T47D (cell line): ENCODE measurements around the gene TENM3.

ENCODE experiments used
- DNase-seq, 2 experiments: peaks; one replicate each; pipeline versions ENCODE4 v3.0.0 to v3.0.0-alpha.2; 2011 to 2012; ENCODE audit warnings: low read depth in 1 of 2, low spot score in 1 of 2
- JUND ChIP-seq: IDR thresholded peaks from 2 replicates; pipeline ENCODE4 v1.6.1; 2012; ENCODE audit warnings: low read depth
- in situ Hi-C: cut with HindIII; loops from 2 replicates; pipeline ENCODE4 v1.10.0; 2016; ENCODE audit warnings: low sequenced_read_pairs, low pct_unique_long_range_greater_than_20kb

Gene TENM3

GRCh38 chr4:182818926-182819730 lies 575.9 kb downstream of the TENM3 start:
- no peak for TF ChIP-seq JUND
- in situ Hi-C loops = no loop called here
- no peak for DNase-seq

DNA sequence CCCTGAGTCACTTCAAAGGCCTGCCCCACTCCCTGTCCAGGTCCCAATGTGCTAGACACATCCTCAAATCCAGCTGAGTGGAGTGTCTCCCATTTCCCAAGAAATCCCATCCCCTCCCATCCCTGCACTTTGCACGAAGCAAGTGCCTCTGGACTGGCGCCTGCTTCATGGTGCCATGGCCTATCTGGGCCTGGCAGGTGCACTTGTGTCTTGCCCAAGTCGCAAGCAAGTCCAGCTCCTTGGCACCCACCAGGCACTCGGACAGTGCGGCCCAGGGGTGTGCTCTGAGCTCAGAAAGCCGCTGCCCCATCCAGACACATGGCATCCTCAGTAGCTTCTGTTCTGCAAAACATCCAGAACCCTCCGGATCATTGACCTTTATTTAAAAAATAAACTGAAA lies 576.5 kb downstream of the TENM3 start:
- no peak for DNase-seq
- no peak for TF ChIP-seq JUND
- in situ Hi-C loops = no loop called here

- TF ChIP-seq JUND = no peak
- no peak for DNase-seq
- in situ Hi-C loops = no loop called here
These were observed 579.4 kb downstream of the TENM3 start for GRCh38 chr4:182822554-182822953.

GRCh38 chr4:182823576-182823975 lies 580.4 kb downstream of the TENM3 start:
- in situ Hi-C loops = no loop called here

DNA sequence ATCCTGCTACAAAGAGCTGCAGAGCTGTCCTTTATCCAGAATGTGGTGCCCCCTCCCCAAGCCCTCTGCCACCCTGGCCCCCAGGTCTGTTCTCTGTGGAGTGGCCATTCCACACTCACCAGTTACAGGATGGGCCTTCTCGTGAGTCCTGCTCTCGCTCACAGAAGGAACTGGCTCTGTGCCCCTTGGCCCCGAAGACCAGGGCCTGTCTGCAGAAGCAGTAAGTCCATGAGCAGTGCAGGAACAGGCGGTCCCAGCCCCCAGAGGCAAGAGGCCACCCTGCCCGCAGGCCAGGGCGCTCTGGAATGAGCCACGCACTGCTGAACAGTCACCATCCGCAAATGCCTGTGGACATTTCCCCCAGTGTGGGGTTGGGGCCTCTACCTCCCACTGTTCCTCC lies 581.8 kb downstream of the TENM3 start:
- in situ Hi-C loops = no loop called here
- no peak for TF ChIP-seq JUND
- DNase-seq = no peak

More at GRCh38 chr4:182823576-182823975, 580.4 kb downstream of the TENM3 start:
- DNase-seq = no peak
- TF ChIP-seq JUND = no peak

DNA sequence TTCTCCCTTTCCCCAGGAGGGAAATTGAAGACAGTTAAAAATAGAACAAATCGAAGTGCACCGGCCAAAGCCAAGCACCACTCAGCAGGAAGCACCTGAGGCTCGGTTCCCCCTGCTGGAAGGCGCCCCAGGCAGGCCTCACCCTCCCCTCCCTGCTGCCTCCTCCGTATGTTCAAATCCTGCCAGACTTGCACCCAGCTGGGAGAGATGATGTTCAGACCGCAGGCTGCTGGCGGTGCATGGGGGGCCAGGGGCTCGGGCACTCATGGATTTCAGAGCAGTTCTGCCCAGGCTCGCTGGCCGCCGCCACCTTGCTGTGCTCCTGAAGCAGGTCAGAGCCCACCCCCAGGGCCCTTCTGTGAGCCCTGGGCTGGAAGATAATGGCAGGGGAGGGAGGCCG lies 582.6 kb downstream of the TENM3 start:
- no peak for TF ChIP-seq JUND
- no peak for DNase-seq
- in situ Hi-C loops = no loop called here

DNA sequence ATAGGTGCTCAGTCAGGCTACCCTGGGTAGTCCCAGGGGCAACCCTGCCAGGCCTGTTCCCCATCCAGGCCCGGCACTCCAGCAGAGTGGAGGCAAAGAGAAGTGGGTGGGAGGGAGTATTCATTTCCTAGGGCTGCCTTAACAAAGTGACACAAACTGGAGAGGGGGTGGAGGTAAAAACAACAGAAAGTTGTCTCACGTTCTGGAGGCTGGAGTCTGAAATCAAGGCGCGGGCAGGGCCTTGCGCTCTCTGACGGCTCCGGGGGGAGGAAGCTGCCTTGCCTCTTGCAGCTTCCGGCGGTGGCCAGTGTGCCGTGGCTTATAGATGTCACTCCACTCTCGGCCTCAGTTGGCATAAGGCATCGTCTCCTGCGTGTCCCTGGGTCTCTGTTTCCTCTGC lies 583.2 kb downstream of the TENM3 start:
- in situ Hi-C loops = no loop called here
- no peak for TF ChIP-seq JUND
- DNase-seq = no peak

- DNase-seq = no peak
- TF ChIP-seq JUND = no peak
- in situ Hi-C loops = no loop called here
These were observed 584.0 kb downstream of the TENM3 start for GRCh38 chr4:182827166-182827565.

- no peak for TF ChIP-seq JUND
- in situ Hi-C loops = no loop called here
These were observed 584.8 kb downstream of the TENM3 start for GRCh38 chr4:182827954-182828353.

DNA sequence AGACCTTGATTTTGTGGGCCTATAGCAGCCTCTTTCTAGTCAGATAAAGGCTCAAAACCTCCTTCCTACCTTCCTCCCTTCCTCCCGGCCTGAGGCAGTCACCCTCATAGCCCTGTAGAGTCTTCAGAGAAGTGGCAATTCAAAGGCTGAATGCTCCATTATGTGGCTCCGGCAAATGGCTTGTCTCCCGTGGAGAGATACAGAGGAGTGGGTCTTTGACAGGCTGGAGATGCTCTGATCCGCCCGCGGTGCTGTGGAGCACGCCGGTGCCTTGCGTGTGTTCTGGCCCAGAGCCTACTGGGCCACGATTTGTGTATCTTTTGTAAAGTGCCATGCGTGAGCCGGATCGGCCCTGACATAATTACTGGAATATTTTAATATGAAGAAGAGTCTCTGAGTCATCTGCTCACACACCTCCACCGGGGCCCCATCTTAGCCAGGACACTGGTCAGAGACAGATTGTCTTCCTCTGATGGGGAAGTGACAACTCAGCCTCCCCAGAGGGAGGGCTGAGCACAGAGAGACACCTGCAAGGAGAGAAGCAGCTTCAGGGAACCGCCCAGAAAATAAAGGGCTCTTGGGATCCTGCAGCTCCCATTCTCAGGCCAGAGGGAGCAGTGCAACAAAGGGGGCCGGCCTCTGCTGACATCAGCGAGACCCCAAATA lies 585.3 kb downstream of the TENM3 start:
- TF ChIP-seq JUND = no peak
- in situ Hi-C loops = no loop called here
- DNase-seq = no peak

More at GRCh38 chr4:182827954-182828353, 584.8 kb downstream of the TENM3 start:
- no peak for DNase-seq

DNA sequence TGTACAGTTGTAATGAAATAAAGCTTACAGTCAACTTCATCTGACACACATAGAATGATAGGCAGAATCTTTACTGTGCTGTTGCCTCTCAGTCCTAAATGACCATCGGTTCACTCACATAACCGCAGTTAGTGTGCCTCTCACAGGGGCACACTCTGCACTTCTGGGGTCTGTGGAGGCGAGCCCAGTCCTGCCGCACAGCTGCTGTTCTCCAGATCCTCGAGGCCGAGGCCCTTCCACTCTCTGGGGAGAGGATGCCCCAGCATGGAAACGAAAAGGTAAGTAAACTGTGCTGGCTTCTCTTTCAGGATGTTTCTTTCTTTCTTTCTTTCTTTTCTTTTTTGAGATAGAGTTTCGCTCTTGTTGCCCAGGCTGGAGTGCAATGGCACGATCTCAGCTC lies 586.0 kb downstream of the TENM3 start:
- in situ Hi-C loops = no loop called here
- no peak for DNase-seq
- TF ChIP-seq JUND = no peak

DNA sequence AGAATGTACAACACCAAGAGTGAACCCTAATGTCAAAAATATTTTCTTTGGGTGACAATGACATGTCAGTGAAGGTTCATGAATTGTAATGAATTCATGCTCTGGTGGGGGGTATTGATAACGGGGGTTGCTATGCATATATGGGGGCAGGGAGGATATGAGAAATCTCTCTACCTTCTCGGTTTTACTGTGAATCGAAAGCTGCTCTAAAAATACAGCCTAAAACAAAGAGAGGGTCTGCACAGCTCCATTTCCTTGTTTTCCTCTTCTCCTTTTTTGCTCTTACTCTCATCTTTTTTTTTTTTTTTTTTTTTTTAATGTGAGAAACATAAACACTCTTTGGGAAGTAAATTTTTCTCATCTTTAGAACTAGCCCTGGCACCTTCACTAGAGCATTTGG lies 588.2 kb downstream of the TENM3 start:
- TF ChIP-seq JUND = no peak
- in situ Hi-C loops = no loop called here
- DNase-seq = no peak

GRCh38 chr4:182832352-182833120 lies 589.3 kb downstream of the TENM3 start:
- peak in 1 of 2 experiments; percentile 15 for DNase-seq
- TF ChIP-seq JUND = no peak
- in situ Hi-C loops = no loop called here
